GM21825 (cell line): ENCODE data around the gene TMTC3.
"Not testable (repeated sequence)": the region's sequence is repeated elsewhere in the genome, so short reads cannot be mapped to it uniquely, and the experiment has no call there.

Experiments used
- ATAC-seq: cut with Tn5 transposase; IDR thresholded peaks from one replicate; pipeline ENCODE4 v1.9.1; 2021; ENCODE audit warnings: mild to moderate bottlenecking, moderate library complexity; ENCODE audit not compliant: unreplicated experiment

The TMTC3 gene

GRCh38 chr12:88141774-88142609 lies at the start of gene TMTC3, which contains the start of gene CEP290:
Gene TMTC3, plus strand, starts transcription at chr12:88142307. Its CDS starts 6,009 bp downstream, at chr12:88148316.
Gene CEP290, minus strand, starts transcription at chr12:88142088. Its CDS starts 781 bp downstream, at chr12:88141307.
- ATAC-seq, result peak; percentile 96

- ATAC-seq, result no peak
Measured at GRCh38 chr12:88092771-88093170, 49.3 kb upstream of the TMTC3 start.

GRCh38 chr12:88093573-88093972 lies 48.5 kb upstream of the TMTC3 start:
- ATAC-seq, result no peak

DNA sequence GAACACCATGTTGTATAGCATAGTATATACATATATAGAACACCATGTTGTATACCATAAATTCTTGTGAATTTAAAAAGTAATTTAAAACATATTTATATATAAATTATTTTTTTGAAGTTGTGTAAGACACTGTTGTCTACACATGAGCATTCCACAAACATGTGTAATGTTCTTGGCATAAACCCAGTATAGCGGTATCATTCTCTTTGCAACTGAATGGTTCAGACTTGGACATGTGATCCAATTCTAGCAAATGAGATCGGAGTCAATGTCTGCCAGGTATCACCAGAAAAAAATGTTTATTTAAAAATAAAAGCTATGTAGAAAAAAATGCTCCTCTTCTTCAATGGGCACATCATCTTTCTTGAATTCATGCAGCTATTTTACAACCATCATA lies 34.1 kb upstream of the TMTC3 start:
- no peak for ATAC-seq

DNA sequence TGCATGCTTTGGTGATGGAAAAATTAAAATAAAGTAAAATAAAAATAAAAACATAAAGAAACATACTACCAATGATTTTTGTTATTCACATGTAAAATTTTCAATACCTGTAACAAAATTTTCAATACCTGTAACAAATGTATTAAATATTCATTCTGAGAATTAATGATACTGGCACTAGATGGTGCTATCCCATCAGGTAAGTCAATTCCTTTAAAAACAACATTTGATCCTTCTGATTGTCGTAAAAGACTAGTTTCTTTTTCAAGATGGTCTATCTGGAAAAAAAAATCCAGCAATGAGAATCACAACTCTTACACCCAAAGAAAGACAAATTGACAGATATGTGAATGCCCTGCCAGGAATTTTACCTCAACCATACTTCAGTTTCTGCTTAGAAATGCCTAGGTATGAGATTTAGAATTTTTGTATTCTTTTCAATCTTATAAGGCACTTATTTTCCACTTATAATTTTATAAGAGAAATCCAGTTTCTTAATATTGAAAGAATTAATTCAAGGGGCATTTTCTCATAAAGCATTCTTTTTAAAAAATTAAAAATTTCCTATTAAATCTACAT lies 30.9 kb upstream of the TMTC3 start:
- peak; percentile 55 for ATAC-seq

DNA sequence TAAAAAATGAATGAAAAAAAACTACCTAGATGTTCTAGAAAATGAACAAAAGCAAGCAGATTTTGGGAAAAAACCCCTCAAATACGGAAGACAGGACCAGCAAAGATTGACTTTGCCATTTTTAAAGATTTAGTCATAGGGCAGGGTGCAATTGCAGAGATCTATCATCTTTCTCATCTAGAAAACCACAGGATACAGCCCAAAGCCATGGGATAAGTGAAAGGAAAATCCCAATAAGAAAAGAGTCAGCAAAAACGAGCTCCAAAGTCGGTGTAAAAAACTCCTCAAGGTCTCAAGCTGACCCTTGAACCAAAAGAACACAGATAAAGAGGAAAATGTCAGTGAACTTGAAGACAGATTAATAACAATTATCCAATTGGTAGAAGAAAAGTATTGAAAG lies 28.2 kb upstream of the TMTC3 start:
- no peak for ATAC-seq

GRCh38 chr12:88122666-88123065 lies 19.4 kb upstream of the TMTC3 start:
- ATAC-seq, result no peak

DNA sequence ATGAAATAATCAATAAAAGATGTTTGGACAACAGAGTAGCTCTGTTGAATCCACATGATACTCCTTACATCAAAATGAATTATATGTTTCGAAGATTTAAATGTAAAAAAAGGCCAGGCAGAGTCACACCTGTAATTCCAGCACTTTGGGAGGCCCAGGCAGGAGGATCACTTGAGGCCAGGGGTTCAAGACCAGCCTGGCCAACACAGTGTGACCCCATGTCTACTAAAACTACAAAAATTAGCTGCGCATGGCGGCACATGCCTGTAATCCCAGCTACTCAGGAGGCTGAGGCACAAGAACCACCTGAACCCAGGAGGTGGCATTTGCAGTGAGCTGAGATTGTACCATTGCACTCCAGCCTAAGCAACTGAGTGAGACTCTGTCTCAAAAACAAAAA lies 15.0 kb upstream of the TMTC3 start:
- no peak for ATAC-seq

- ATAC-seq, result no peak
Measured at GRCh38 chr12:88127855-88128254, 14.3 kb upstream of the TMTC3 start.

DNA sequence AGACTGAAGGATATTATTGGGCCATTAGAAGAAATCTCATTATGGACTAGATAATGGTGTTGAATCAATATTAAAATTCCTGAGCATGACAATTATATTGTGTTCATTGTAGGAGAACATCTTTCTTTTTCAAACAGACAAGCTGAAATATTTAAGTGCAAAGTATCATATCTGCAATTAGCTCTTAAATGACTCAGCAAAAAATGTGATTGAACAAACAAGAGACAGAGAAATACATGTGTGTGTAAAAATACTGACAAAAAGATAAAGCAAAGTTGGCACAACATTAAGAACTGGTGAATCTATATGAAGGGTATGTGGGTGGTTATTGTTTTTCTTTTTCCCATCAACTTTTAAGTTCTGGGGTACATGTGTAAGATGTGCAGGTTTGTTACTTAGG lies 9.7 kb upstream of the TMTC3 start:
- ATAC-seq, result no peak

DNA sequence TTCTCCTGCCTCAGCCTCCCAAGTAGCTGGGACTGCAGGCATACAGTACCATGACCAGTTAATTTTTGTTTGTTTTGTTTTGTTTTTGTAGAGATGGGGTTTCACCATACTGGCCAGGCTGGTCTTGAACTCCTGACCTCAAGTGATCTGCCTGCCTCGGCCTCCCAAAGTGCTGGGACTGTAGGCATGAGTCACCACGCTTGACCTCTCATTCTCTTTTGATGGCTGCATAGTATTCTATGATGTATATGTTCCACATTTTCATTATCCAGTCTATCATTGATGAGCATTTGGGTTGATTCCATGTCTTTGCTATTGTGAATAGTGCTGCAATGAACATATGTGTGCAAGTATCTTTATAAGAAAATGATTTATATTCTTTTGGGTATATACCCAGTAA lies 8.9 kb upstream of the TMTC3 start:
- ATAC-seq, result not testable (repeated sequence)

GRCh38 chr12:88139711-88140110 lies 2.4 kb upstream of the TMTC3 start:
- ATAC-seq, result not testable (repeated sequence)

GRCh38 chr12:88141425-88141773 lies 708 bp upstream of the TMTC3 start:
- ATAC-seq, result no peak

DNA sequence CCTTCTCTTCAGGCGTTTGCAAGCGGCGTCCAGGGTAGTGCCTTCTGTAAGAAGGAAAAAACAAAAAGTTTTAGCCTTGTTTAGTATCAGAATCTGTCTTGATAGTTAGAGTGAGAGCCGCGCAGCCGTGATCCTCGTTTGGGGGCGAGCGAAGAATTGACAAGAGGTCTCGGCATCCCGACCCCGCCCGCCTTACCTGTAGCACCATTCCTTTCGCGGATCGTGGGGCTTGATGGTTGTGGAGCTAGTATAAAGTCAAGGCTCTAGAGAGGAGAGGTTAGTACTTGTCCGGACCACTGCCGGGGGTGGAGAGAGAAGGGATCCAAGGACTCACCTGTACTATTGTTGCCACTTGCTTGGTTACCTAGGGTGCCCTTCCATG lies 494 bp downstream of the TMTC3 start:
- ATAC-seq, result peak; percentile 3

GRCh38 chr12:88144037-88144436 lies 1.9 kb downstream of the TMTC3 start:
- ATAC-seq, result no peak

DNA sequence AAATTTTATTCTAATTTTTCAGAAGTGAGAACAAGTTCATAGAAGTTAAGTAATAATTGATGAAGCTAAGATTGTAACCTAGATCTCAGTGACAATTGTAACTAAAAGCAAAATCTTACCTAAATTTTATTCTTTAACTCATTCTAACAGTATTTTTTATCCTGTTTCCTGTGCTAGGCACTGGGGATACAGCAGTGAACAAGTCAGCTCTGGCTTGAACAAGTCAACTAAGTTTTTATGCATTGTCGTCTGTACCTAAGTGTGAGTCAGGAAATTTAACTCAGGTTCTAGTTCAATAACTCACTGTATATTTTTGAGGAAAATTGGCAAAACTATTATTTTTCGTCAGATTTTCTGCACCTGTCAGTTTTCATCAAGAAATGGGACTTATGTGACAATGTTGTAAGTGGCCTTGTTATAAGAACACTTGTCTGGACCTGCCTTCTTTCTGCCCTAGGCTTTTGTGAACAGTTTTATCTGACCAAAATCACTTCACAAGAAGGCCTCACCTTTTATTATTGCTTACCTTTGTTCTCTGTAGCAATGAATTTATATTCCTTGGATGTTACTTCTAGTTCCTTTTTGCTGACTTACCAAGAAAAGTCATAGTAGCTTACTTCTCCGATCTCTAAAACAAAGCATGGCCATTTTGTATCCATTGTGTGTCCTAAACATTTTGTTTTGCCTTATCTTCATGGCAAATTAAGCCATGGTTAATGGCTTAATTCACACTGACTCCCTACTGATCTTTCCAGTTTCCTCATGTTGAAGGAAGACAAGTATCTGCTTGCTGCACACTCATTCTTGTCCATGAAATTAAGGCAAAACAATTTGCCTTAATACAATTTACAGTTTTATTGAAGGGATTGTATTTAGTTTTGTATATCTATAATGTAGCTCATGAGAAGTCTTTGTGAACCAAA lies 2.7 kb downstream of the TMTC3 start:
- ATAC-seq, result no peak

- ATAC-seq, result no peak
Measured at GRCh38 chr12:88145567-88146505, 3.7 kb downstream of the TMTC3 start.

DNA sequence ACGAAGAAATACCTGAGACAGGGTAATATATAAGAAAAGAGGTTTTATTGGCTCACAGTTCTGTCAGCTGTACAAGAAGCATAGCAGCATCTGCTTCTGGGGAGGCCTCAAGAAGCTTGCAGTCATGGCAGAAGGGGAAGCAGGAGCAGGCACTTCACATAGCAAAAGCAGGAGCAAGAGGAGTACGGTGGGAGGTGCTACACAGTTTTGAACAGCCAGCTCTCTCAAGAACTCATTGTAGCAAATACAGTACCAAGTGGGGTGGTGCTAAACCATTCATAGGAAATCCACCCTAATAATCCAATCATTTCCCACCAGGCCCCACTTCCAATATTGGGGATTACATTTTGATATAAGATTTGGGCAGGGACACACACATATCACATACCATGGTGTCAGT lies 8.0 kb downstream of the TMTC3 start:
- ATAC-seq, result no peak

GRCh38 chr12:88153959-88154358 lies 11.9 kb downstream of the TMTC3 start:
- ATAC-seq, result no peak

DNA sequence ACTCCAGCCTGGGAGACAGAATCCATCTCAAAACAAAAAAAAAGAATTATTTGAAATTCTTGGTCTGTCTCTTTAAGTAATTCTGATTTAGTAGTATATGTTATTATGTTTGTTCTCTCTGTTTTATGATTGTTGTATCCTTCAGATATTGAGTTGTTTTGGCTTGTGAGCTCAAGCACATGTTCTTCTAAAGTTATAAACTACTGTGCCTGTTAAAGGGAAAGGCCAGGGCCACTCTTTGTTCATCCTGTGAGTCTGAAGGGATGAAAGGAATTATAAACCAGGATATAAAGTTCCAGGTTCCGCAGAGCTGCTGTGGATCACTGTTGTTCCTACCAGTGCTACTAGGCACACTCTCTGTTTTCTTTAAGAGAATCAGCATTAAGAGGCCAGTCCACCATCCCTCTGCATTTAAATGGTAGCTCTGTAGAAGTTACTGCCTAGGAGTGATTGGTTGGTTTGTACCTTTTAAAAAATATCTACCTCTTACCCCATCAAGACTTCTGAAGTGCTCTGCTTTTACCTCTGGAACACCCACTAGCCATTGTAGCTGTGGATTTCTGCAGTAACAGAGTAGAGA lies 14.1 kb downstream of the TMTC3 start:
- no peak for ATAC-seq
